Endodermal cell (in vitro differentiated cells): ENCODE data around the gene CCNA2. TPM values are rescaled to one million over a fixed set of nuclear protein-coding genes. Genes with fewer than 3 reads are reported as not detected.

Experiments
- DNase-seq: peaks from one replicate; pipeline ENCODE4 v3.0.0-alpha.2; 2017
- H3K27ac ChIP-seq: 2 replicates; pipeline ENCODE4 v1.5.1; 2013; ENCODE audit warnings: mild to moderate bottlenecking, low read depth, low read length, moderate library complexity
- H3K27me3 ChIP-seq: 2 replicates; pipeline ENCODE4 v1.6.1; 2013; ENCODE audit warnings: mild to moderate bottlenecking, low read length, moderate library complexity; ENCODE audit not compliant: insufficient read depth, control insufficient read depth, poor library complexity, severe bottlenecking
- H3K36me3 ChIP-seq: 2 replicates; pipeline ENCODE4 v1.7.0; 2013; ENCODE audit warnings: mild to moderate bottlenecking, low read length, moderate library complexity; ENCODE audit not compliant: control insufficient read depth, insufficient read depth
- H3K4me1 ChIP-seq: one replicate; pipeline ENCODE4 v1.7.0; 2013; ENCODE audit warnings: low read length; ENCODE audit not compliant: control insufficient read depth, insufficient read depth
- H3K4me3 ChIP-seq: 2 replicates; pipeline ENCODE4 v1.5.1; 2013; ENCODE audit warnings: mild to moderate bottlenecking, low read length, moderate library complexity
- H3K9ac ChIP-seq: 2 replicates; pipeline ENCODE4 v1.6.1; 2013; ENCODE audit warnings: mild to moderate bottlenecking, low read length, moderate library complexity; ENCODE audit not compliant: poor library complexity, severe bottlenecking; ENCODE audit errors: extremely low read depth
- H3K9me3 ChIP-seq: 2 replicates; pipeline ENCODE4 v1.6.1; 2013; ENCODE audit warnings: mild to moderate bottlenecking, low read length, moderate library complexity; ENCODE audit not compliant: control insufficient read depth
- H3K27ac Mint-ChIP-seq: 2 replicates; pipeline ENCODE4 v1.8.0; 2020; ENCODE audit warnings: mixed read lengths
- H3K27me3 Mint-ChIP-seq: 2 replicates; pipeline ENCODE4 v1.8.0; 2021; ENCODE audit warnings: mild to moderate bottlenecking, mixed read lengths; ENCODE audit not compliant: insufficient read depth
- H3K36me3 Mint-ChIP-seq: 2 replicates; pipeline ENCODE4 v1.8.0; 2020; ENCODE audit warnings: low read depth, mixed read lengths
- H3K4me1 Mint-ChIP-seq: 2 replicates; pipeline ENCODE4 v1.8.0; 2020; ENCODE audit warnings: mixed read lengths
- H3K4me3 Mint-ChIP-seq: 2 replicates; pipeline ENCODE4 v1.8.0; 2020; ENCODE audit warnings: mild to moderate bottlenecking, moderate library complexity, mixed read lengths
- H3K9me3 Mint-ChIP-seq: 2 replicates; pipeline ENCODE4 v1.8.0; 2020; ENCODE audit warnings: mild to moderate bottlenecking, mixed read lengths
- WGBS, 2 experiments: methylation state at CpG; one replicate each; pipeline versions ENCODE4 v1.1.5 to v1.1.7; 2013; ENCODE audit warnings: missing lambda C conversion rate in 2 of 2, mixed read lengths in 1 of 2; ENCODE audit not compliant: insufficient coverage in 1 of 2, insufficient read length in 1 of 2; 5-methylcytosine and 5-hydroxymethylcytosine counted together
- total RNA-seq, 2 donors: library from RNA; stranded (reverse); fragmentation: NEBNext Ultra II Directional in 1 of 2; extraction: Animal tissue kit (Norgen Biotek cat#: 25700) in 1 of 2; gene quantifications; 2 replicates in 1 of 2; 3 replicates in 1 of 2; pipeline ENCODE4 v1.2.1, GENCODE V29; 2021
- TF ChIP-seq, protein P1 (sequence below): fragments of 200-600 bp; sonication (generic); conservative IDR thresholded peaks from 2 replicates; pipeline ENCODE4 v1.5.0; 2021; ENCODE audit warnings: antibody characterized with exemption, mild to moderate bottlenecking

Gene CCNA2
- total RNA-seq, 2 donors from 2014 or later, result 62.8 to 82.2 TPM

DNA sequence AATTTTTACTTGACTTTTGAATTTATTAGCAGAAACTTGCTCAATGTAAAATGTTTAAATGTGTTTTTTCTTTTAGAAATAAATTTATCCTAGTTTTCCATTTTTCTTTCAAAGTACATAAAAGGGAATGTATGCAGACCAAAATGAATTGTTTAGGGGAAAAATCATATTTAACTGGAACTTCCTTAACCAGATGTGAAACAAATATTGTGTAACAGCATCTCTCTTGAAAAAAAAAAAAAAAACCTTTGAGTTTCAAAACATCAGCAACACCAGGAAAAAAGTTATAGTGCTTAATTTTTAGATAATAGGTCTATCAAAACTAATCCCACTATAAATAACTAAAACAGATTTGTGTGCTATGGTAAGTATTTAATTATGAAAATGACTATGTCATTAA lies 14.5 kb upstream of the CCNA2 start:
- Histone ChIP-seq H3K4me3 (no peak overlapping the region), H3K9ac (no peak overlapping the region), H3K4me1 (no peaks in the 10 kb centered on the region), H3K27ac (no peak overlapping the region), H3K36me3 (peaks cover 19% of the 10 kb centered on the region), H3K27me3 (no peaks in the 10 kb centered on the region), H3K9me3 (no peaks in the 10 kb centered on the region)
- Mint-ChIP-seq H3K36me3 (peaks cover 25% of the 10 kb centered on the region), H3K4me1 (no peaks in the 10 kb centered on the region), H3K27me3 (no peaks in the 10 kb centered on the region), H3K27ac (no peak overlapping the region), H3K4me3 (no peak overlapping the region), H3K9me3 (no peaks in the 10 kb centered on the region)
- no peak for DNase-seq
- TF ChIP-seq, protein P1, sequence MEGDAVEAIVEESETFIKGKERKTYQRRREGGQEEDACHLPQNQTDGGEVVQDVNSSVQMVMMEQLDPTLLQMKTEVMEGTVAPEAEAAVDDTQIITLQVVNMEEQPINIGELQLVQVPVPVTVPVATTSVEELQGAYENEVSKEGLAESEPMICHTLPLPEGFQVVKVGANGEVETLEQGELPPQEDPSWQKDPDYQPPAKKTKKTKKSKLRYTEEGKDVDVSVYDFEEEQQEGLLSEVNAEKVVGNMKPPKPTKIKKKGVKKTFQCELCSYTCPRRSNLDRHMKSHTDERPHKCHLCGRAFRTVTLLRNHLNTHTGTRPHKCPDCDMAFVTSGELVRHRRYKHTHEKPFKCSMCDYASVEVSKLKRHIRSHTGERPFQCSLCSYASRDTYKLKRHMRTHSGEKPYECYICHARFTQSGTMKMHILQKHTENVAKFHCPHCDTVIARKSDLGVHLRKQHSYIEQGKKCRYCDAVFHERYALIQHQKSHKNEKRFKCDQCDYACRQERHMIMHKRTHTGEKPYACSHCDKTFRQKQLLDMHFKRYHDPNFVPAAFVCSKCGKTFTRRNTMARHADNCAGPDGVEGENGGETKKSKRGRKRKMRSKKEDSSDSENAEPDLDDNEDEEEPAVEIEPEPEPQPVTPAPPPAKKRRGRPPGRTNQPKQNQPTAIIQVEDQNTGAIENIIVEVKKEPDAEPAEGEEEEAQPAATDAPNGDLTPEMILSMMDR, result no peak

DNA sequence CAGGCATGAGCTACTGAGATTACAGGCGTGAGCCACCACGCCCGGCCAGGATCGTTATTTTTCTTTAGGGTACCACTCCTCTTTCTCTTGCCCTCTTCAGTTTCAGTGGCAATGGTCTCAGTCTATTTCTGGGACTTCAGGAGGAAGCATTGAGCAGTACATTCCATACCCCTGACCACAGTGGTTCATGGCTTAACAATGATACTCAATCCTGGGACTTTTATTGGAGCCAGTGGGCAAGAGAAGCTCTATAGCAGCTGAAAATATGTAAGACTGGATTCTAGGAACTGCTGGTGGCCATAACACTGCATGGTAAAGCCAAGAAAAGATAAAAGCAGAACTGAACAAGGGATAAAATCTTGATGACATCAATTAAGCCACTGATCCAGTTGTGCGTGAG lies 5.8 kb upstream of the CCNA2 start:
- Histone ChIP-seq H3K36me3 (peaks cover 23% of the 10 kb centered on the region), H3K27ac (no peak overlapping the region), H3K9ac (no peak overlapping the region), H3K9me3 (no peaks in the 10 kb centered on the region), H3K27me3 (no peaks in the 10 kb centered on the region), H3K4me3 (no peak overlapping the region), H3K4me1 (no peaks in the 10 kb centered on the region)
- 85 to 100% methylated on average over 4 to 5 of the region's 5 CpGs for WGBS, 2 experiments
- no peaks in the 10 kb centered on the region for H3K27me3 Mint-ChIP-seq
- H3K36me3 Mint-ChIP-seq, result peaks cover 20% of the 10 kb centered on the region
- DNase-seq, result no peak
- H3K27ac Mint-ChIP-seq, result no peak overlapping the region
- TF ChIP-seq, protein P1, result no peak
- H3K4me1 Mint-ChIP-seq, result no peaks in the 10 kb centered on the region
- H3K4me3 Mint-ChIP-seq, result no peak overlapping the region
- H3K9me3 Mint-ChIP-seq, result no peaks in the 10 kb centered on the region

GRCh38 chr4:121827853-121828252 lies 4.2 kb upstream of the CCNA2 start:
- H3K4me3 ChIP-seq, result no peak overlapping the region
- H3K27ac Mint-ChIP-seq, result no peak overlapping the region
- no peaks in the 10 kb centered on the region for H3K9me3 ChIP-seq
- WGBS, 2 experiments, result no CpG with 5 or more reads among the region's 1 CpG
- no peaks in the 10 kb centered on the region for H3K27me3 ChIP-seq
- H3K27me3 Mint-ChIP-seq, result no peaks in the 10 kb centered on the region
- no peak overlapping the region for H3K4me3 Mint-ChIP-seq
- H3K9me3 Mint-ChIP-seq, result no peaks in the 10 kb centered on the region
- H3K27ac ChIP-seq, result no peak overlapping the region
- DNase-seq, result no peak
- peaks cover 16% of the 10 kb centered on the region for H3K36me3 Mint-ChIP-seq
- peaks cover 18% of the 10 kb centered on the region for H3K36me3 ChIP-seq
- no peak overlapping the region for H3K9ac ChIP-seq
- H3K4me1 ChIP-seq, result no peaks in the 10 kb centered on the region
- H3K4me1 Mint-ChIP-seq, result no peaks in the 10 kb centered on the region
- TF ChIP-seq, protein P1, result no peak
